Measurements from ENCODE around the gene GSTCD.
"Not testable (repeated sequence)": the region's sequence is repeated elsewhere in the genome, so short reads cannot be mapped to it uniquely, and the experiment has no call there.

Gene GSTCD

GRCh38 chr4:105848359-105848758, 139.8 kb downstream of the GSTCD start:
- not testable (repeated sequence) for H3K9me3 Mint-ChIP-seq; H3K27ac Mint-ChIP-seq; H3K4me3 Mint-ChIP-seq; H3K4me1 Mint-ChIP-seq; DNase-seq; H3K27me3 Mint-ChIP-seq; ATAC-seq (replicated peaks)
- peaks cover 6 to 28% of the 10 kb centered on the region in 2 donors for H3K36me3 Mint-ChIP-seq

DNA sequence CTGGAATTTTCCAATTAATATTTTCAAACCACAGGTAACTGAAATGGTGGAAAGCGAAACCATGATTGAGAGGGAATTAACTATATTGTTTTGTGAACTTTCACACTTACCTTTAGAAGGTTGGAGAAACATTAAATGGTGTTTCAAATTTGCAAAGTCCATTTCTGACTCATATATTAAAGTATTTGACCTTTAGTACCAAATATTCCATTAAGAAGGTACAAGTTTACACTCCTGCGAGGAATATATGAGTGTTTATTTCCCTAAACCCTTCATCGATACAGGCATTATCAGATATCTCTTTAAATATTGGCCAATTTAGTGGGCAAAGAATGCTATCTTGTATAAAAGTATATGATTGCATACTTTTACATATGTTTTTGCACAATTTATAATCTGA, 142.6 kb downstream of the GSTCD start:
- DNase-seq (no peak), ATAC-seq (replicated peaks) (no peak)
- Mint-ChIP-seq H3K27me3 (no peaks in the 10 kb centered on the region), H3K9me3 (peaks cover 10 to 12% of the 10 kb centered on the region in 2 donors), H3K36me3 (peaks cover 27 to 42% of the 10 kb centered on the region in 2 donors), H3K4me1 (no peaks in the 10 kb centered on the region), H3K4me3 (no peak overlapping the region), H3K27ac (no peak overlapping the region)

DNA sequence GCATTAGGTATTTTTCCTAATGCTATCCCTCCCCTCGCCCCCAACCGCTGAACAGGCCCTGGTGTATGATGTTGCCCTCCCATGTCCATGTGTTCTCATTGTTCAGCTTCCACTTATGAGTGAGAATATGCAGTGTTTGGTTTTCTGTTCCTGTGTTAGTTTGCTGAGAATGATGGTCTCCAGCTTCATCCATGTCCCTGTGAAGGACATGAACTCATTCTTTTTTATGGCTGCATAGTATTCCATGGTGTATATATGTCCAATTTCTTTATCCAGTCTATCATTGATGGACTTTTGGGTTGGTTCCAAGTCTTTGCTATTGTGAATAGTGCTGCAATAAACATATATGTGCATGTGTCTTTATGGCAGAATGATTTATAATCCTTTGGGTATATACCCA, 143.6 kb downstream of the GSTCD start:
- not testable (repeated sequence) for DNase-seq; H3K27me3 Mint-ChIP-seq; H3K4me1 Mint-ChIP-seq; H3K4me3 Mint-ChIP-seq; ATAC-seq (replicated peaks); H3K27ac Mint-ChIP-seq
- H3K9me3 Mint-ChIP-seq = peaks cover 15 to 17% of the 10 kb centered on the region in 2 donors
- peaks cover 34 to 52% of the 10 kb centered on the region in 2 donors for H3K36me3 Mint-ChIP-seq

- Mint-ChIP-seq H3K36me3 (peaks cover 38 to 44% of the 10 kb centered on the region in 2 donors), H3K4me1 (no peaks in the 10 kb centered on the region), H3K27me3 (no peaks in the 10 kb centered on the region), H3K27ac (no peak overlapping the region), H3K9me3 (peaks cover 32 to 36% of the 10 kb centered on the region in 2 donors), H3K4me3 (no peak overlapping the region)
- no peak for ATAC-seq (replicated peaks)
- DNase-seq = no peak
Observed at GRCh38 chr4:105858466-105859040, 150.0 kb downstream of the GSTCD start.

- no peak for DNase-seq
- peaks cover 32 to 37% of the 10 kb centered on the region in 2 donors for H3K36me3 Mint-ChIP-seq
- no peaks in the 10 kb centered on the region for H3K4me1 Mint-ChIP-seq
- H3K27me3 Mint-ChIP-seq = no peaks in the 10 kb centered on the region
- no peak overlapping the region for H3K4me3 Mint-ChIP-seq
- no peak for ATAC-seq (replicated peaks)
- H3K27ac Mint-ChIP-seq = no peak overlapping the region
- H3K9me3 Mint-ChIP-seq = peaks cover 29 to 36% of the 10 kb centered on the region in 2 donors
Observed at GRCh38 chr4:105859233-105859632, 150.6 kb downstream of the GSTCD start.

GRCh38 chr4:105870963-105871362, 162.4 kb downstream of the GSTCD start:
- Mint-ChIP-seq H3K4me1 (no peaks in the 10 kb centered on the region), H3K36me3 (no peaks in the 10 kb centered on the region), H3K27me3 (no peaks in the 10 kb centered on the region), H3K4me3 (no peak overlapping the region), H3K27ac (no peak overlapping the region), H3K9me3 (peaks cover 0 to 2% of the 10 kb centered on the region in 2 donors)
- no peak for DNase-seq
- ATAC-seq (replicated peaks) = no peak

DNA sequence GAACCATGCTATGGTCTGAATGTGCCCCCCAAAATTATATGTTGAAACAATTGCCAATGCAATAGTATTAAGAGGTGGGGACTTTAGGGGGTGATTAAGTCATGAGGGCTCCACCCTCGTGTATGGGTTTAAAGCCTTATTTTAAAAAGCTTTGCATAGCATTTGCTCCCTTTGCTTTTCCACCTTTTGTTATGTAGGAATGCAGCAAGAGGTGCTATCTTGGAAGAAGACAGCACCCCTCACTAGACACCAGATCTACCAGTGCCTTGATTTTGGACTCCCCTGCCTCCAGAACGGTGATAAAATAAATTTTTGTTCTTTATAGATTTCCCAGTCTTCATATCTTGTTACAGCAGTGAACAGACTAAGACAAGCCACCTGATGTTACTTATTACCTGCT, 163.4 kb downstream of the GSTCD start:
- Mint-ChIP-seq H3K27ac (no peak overlapping the region), H3K4me3 (no peak overlapping the region), H3K4me1 (no peaks in the 10 kb centered on the region), H3K27me3 (no peaks in the 10 kb centered on the region), H3K36me3 (no peaks in the 10 kb centered on the region), H3K9me3 (peaks cover 0 to 2% of the 10 kb centered on the region in 2 donors)
- DNase-seq (no peak), ATAC-seq (replicated peaks) (no peak)

DNA sequence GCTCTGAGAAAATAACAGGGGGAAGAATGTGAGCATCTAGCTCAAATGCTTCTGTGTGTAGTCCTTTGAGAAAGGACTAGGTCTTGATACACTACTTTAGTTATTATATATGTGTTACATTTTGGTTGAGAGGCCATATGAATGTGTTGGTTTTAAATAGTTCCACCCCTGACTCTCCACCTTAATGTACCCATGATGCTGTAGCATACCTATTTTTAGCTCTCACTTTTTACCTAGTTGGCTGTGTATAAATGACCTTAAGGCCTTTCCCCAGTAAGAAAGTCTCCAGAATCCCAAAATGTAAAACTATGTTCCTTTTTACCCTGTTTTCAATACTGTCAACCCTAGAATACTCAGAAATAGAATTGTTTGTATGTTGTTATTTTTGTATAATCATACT, 166.6 kb downstream of the GSTCD start:
- Mint-ChIP-seq H3K4me3 (no peak overlapping the region), H3K4me1 (no peaks in the 10 kb centered on the region), H3K27ac (no peak overlapping the region), H3K27me3 (no peaks in the 10 kb centered on the region), H3K36me3 (no peaks in the 10 kb centered on the region), H3K9me3 (no peaks in the 10 kb centered on the region)
- DNase-seq (no peak), ATAC-seq (replicated peaks) (no peak)

- ATAC-seq (replicated peaks) (no peak), DNase-seq (no peak)
- no peaks in the 10 kb centered on the region for H3K36me3 Mint-ChIP-seq
- no peak overlapping the region for H3K4me3 Mint-ChIP-seq
- H3K9me3 Mint-ChIP-seq = peaks cover 2 to 3% of the 10 kb centered on the region in 2 donors
- no peaks in the 10 kb centered on the region for H3K4me1 Mint-ChIP-seq
- H3K27me3 Mint-ChIP-seq = no peaks in the 10 kb centered on the region
- H3K27ac Mint-ChIP-seq = no peak overlapping the region
Observed at GRCh38 chr4:105878668-105879067, 170.1 kb downstream of the GSTCD start.

DNA sequence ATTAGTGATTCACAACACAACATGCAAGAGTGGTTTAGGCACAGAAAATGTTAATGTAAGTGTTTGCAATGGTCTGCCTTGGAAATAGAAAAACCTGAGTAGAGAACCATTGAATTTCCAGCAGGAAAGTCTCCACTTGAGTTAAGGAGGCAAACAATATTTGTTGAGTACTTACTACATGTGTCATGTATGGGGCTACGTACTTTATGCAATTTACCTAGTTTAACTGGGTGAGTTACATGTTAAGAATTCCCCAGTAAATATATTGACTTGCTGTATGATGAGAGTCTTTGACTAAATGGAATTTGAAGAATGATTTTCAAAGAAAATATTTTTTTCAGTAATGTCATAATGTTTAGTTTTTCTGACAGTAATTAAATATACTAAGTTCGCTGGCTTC, 178.9 kb downstream of the GSTCD start:
- Mint-ChIP-seq H3K4me1 (no peaks in the 10 kb centered on the region), H3K36me3 (no peaks in the 10 kb centered on the region), H3K4me3 (no peak overlapping the region), H3K27ac (no peak overlapping the region), H3K9me3 (peaks cover 6% of the 10 kb centered on the region in 2 donors), H3K27me3 (peaks cover 6 to 10% of the 10 kb centered on the region in 2 donors)
- no peak for DNase-seq
- no peak for ATAC-seq (replicated peaks)

- Mint-ChIP-seq H3K4me3 (peak within 1 kb of the TSS; percentile 47 to 67), H3K36me3 (no peaks in the 10 kb centered on the region), H3K27ac (no peak within 1 kb of the TSS), H3K27me3 (peaks cover 52 to 62% of the 10 kb centered on the region in 2 donors), H3K9me3 (no peaks in the 10 kb centered on the region), H3K4me1 (peaks cover 5 to 9% of the 10 kb centered on the region in 2 donors)
- no peak for DNase-seq
- ATAC-seq (replicated peaks) = peak in 1 of 2 donors; percentile 12
Observed at GRCh38 chr4:105894660-105895582, 186.3 kb downstream of the GSTCD start, which contains the start of gene NPNT. NPNT (plus strand) TSS chr4:105895471; CDS start chr4:105895653, 182 bp downstream.

DNA sequence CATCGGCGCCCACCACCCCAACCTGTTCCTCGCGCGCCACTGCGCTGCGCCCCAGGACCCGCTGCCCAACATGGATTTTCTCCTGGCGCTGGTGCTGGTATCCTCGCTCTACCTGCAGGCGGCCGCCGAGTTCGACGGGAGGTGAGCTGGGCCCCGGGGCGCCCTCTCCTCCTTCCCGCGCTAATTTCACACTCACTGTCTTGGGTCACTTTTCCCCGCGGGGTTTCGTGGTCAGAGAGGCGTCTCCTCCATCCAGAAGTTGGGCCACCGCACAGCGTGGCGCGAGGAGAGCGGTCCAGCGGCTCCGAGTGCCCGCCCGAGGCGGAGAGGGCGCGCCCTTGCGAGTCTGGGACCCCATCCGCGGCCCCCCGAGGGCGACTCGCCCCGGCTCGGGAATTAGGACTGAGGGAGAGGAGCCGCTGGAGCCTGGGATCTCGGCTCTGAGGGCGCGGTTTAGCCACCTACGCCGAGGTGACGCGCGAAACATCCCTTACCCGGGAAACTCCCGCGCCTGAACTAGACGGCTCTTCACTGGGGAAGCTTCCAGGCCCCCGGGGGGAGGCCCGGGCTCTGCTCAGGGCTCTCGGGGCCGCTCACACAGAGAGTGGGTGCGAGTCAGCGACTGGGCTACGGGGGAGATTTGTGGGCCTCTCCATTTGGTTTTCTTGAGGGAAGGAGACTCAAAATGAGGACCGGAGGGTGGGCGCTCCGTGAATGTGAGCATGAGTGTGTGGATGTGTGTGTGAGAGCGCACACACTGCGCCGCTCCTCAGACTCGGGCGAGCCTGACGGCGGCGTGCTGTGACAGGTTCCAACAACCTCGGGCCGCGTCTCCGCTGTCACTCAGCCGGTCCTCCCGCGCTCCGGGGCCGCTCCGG, 187.2 kb downstream of the GSTCD start:
- no peak overlapping the region for H3K27ac Mint-ChIP-seq
- ATAC-seq (replicated peaks) = peak; percentile 48 to 68
- H3K36me3 Mint-ChIP-seq = no peaks in the 10 kb centered on the region
- H3K4me1 Mint-ChIP-seq = peaks cover 5 to 9% of the 10 kb centered on the region in 2 donors
- DNase-seq = peak; percentile 8
- no peaks in the 10 kb centered on the region for H3K9me3 Mint-ChIP-seq
- H3K4me3 Mint-ChIP-seq = peak overlapping the region; percentile 47 to 67
- H3K27me3 Mint-ChIP-seq = peaks cover 51 to 56% of the 10 kb centered on the region in 2 donors

- Mint-ChIP-seq H3K4me3 (peak overlapping the region in 1 of 2 donors; percentile 67), H3K27ac (no peak overlapping the region)
Observed at GRCh38 chr4:105896461-105896942, 187.9 kb downstream of the GSTCD start.

More at GRCh38 chr4:105896461-105896942, 187.9 kb downstream of the GSTCD start:
- DNase-seq (no peak), ATAC-seq (replicated peaks) (peak in 1 of 2 donors; percentile 13)
- Mint-ChIP-seq H3K36me3 (no peaks in the 10 kb centered on the region), H3K27me3 (peaks cover 52 to 56% of the 10 kb centered on the region in 2 donors), H3K4me1 (peaks cover 5 to 9% of the 10 kb centered on the region in 2 donors), H3K9me3 (no peaks in the 10 kb centered on the region)
